ENCODE data around the gene MSI2.

Gene MSI2

DNA sequence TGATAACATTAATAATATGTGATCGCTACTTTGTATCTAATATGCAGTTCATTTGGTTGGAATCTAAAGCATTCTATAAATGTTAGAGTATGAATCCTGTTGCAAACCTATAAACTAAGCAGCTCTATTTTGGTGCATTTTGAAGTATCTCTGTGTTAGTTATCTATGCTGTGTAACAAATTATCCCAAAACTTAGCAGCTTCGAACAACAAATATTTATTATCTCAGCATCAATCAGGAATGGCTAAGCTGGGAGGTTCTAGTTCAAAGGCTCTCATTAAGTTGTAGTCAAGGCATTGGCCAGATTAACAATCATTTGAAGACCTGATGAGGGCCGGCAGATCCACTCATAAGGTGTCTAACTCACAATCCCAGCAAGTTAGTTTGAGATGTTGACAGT, 10.1 kb upstream of the MSI2 start:
- no peak for DNase-seq (ENCODE audit: low spot score)

DNA sequence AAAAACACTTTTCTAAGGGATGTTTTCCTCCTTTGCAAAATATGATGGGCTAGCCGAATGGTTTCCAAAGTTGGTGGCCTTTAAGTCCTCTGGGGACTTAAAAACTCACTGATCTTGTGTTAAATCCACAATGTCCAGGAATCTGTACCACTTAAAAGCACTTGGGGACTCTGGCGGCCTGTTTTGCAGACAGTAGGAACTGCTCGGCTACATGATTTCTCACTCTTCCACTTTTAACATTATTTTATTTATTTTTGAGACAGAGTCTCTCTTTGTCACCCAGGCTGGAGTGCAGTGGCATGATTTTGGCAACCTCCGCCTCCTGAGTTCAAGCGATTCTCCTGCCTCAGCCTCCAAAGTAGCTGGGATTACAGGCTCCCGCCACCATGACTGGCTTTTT, 9.1 kb upstream of the MSI2 start:
- no peak for DNase-seq (ENCODE audit: low spot score)

DNA sequence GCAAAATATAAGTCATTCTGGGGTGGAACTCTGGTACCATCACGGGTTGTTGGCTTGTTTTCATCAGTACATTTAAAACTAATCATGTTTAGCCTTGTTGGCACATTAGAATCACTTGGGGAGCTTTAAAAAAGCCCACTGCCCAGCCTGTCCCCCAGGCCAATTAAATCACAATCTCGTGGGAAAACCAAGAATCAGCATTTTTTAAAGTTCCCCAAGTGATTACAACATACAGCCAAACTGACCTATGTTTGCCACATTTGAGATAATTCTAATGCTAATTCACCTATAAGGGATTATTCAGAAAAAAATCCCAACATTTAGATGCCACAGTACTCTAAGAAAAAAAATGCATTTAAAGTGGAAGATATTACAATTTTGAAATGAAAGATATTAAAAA, 8.4 kb upstream of the MSI2 start:
- DNase-seq (ENCODE audit: low spot score): no peak

DNA sequence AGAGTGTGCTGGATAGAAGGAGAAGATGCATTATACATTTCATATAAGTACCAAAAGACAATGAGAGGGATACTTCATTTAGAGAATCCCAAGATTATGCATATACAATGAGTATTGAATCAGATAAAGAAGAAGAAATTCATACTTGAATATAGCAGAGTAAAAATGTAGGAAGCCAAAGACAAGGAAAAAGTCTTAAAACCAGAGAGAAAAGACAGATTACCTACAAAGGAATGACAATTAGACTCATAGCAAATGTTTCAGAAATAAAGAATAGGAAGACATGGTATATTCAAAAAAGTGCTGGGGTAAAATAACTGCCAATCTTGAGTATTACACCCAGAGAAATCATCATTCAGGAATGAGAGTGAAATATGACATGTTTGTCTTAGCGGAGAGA, 6.8 kb upstream of the MSI2 start:
- no peak for DNase-seq (ENCODE audit: low spot score)

DNA sequence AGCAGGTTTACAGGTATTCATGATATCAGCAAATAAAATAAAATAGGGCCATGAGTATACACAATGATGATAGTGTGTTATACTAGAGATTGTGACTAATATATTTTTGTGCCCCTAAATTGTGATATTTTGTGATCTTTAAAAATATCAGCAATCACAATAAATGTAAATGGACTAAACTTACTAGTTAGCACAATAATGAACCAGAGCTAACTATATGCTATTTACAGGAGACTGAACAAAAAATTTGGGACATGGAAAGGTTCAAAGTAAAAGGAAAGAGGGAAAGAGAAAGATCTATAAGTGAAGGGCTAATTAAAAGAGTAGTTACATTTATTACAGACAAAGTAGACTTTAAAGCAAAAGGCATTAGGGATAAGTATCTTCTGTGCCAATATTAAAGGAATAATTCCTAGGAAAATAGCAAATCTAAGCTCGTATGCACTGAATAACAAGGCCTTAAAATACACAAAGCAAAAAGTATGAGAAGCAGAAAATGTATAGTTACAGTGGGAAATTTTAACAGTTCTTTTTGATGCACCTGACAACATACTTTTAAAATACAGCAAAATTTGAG, 5.0 kb upstream of the MSI2 start:
- no peak for DNase-seq (ENCODE audit: low spot score)

DNA sequence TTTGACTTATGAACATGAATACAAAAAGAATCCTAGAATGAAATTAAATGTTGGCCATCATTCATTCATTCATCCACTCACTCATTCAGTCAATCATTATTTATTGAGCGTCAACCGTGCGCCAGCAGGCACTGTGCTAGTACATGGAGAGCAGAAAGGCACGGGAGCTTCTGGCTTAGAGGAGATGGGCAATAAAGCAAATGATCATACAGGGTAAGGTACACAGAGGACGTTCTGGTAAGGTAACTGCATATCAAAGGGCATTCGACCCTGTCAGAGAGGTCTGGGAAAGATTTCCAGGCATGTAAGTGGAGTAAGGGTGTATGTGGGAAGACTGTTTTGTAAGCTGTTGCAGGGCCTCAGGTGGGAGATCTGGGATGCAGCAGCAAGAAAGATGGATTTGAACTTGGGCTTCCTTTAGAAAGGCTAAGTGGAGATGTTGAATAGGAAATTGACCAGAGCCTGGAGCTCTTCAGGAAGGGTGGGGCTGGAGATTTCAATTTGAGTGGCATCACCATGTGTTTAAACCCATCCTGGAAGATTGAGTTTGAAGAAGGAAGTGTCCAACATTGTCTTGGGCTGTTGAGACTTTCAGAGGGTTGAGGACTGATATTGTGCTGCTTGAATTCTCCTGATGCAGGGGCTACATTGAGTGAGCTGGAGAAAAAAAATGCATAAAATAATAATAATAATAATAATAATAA, 2.8 kb upstream of the MSI2 start:
- no peak for DNase-seq (ENCODE audit: low spot score)

DNA sequence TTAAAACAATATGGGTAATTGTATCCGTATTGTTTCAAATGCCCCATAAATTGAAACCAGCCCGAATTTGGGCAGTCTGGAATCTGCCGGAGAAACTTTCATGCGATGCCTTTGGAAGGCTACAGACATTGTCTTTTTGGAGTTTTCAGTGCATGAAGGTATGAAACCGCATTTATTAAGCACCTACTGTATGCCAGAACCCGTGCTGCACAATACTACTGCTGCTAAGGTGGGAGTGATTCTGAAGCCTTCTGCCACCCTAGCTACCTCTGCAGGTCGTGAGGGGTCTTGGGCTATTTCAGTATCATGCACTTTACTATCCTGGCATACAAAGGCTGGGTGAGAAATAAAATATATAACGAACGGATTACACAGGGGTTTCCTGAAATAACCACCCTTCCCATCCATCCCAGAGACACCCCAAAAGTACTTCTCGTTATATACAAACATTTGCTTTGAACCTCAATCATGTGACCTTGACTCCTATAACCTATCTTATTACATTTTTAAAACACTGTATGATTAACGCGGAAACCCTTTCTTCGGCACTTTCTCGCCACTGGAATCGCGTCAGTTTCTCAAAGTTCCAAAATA, 1.0 kb upstream of the MSI2 start:
- no peak for DNase-seq (ENCODE audit: low spot score)

DNA sequence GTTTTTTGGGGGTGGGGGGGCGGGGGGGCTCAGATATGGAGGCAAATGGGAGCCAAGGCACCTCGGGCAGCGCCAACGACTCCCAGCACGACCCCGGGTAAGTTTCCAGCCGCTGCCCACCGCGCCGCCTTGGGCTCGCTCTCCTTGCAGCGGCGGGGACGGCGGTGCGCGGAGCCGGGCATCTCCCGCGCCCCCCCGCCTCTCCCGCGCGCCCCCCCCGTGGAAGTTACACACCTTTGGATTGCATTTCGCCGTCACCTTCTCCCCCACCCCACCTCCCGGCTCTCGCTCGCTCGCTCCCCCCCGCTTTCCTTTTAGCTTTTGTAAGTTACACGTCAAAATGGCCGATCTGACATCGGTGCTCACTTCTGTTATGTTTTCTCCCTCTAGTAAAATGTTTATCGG, 387 bp downstream of the MSI2 start:
- no peak for DNase-seq (ENCODE audit: low spot score)

DNA sequence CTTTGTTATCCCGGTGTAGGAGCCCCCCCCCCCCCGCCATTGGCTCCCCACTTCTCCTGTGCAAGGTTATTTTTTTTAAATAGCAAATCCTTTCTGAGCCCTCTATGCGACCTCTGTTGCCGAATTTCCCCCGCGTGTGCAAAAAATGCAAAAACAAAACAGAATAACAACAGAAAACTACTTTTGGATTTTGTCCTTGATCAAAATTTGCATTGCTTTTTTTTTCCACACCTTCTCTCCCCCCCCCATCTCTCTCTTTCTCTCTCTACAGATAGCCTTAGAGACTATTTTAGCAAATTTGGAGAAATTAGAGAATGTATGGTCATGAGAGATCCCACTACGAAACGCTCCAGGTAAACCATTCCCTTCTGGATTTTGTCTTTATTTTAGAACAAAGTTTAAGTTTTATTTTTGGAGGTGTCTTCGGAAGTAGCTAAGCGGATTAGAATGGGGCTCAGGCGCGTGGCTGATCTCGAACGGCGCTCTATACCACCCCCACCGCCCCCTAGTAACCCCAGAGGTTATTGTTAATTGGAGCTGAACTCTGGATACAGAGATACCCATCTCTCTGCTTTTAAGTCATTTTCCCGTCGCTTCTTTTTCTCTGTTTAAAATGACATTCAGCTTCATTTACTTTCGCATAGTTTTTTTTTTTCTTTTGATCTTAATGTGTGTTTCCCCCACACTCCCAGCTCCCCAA, 1.0 kb downstream of the MSI2 start:
- no peak for DNase-seq (ENCODE audit: low spot score)

DNA sequence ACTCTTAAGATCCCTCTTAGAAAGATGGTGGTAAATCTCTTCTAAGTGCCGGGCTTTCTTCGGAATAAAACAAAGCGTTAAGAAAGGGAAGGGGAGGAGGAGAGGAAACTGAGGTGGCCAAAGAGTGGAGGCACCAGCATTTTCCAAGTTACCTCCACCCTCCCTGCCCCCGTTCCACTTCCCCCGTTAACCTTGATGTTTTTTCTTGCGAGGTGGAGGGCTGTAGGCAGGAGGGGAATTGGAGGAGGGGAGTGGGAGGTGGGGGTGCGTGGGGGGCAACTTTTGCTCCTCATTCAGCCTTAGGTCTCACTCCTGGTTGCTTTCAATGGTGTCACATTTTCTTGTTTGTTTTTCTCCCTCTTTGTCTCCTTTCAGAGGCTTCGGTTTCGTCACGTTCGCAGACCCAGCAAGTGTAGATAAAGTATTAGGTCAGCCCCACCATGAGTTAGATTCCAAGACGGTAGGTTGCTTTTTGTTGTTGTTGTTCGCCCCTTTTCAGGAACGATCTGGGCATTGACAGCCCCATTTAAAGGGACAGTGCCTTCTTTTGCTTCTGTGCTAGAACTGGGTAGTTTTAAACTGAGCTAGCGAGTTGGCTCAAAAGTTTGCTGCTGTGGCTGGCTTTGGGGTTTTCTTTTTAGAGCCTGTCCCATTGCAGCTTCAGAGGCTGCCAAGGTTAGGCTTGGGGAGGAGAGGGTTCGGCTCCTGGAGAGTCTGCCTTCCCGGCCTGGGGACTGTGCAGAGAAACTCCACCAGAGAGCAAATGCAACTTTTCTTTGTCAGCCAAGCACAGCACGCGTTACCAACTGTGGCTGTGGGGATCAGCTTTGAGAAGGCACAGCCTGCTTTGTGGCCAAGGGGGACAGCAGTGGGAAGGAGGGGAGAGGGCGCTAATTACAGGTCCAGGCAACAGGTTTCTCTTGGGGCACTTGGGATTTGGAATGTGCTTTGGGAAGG, 1.9 kb downstream of the MSI2 start:
- no peak for DNase-seq (ENCODE audit: low spot score)

DNA sequence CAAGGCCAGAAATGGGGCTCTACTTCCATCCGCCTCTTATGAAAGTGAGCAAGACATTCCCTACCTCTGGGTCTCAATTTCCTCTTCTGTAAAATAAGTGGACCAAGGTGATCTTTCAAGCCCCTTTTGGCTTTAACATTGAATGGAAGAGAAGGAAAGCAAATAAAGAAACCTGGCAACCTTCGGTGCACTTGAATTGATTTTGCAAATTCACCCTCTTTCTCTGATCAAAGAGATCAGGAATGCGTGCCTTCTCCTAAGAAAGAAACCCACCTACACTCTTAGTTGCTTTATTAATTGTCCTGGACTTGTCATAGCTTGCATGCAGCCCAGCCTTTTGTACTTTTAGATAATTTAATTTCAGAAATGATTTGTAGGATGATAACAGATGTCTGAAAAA, 3.0 kb downstream of the MSI2 start:
- no peak for DNase-seq (ENCODE audit: low spot score)

DNA sequence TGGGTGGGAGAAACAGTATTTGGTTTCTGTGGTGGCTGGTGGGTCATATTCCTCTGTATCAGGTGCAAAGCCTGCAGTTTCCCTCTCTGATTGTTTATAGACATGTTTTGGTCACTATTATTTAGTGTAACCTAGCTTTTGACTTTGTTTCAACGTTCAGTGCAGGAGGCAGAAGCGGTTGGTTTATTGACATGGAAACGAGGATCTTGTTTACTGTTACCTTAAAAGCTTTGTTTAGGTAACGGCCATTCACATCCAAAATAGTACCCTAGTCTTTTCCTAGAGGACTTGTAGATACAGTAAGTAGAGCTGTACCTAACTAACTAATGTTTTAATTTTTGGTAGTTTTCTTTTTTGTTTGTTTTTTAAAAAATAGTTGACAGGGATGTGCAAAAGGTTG, 3.5 kb downstream of the MSI2 start:
- no peak for DNase-seq (ENCODE audit: low spot score)

DNA sequence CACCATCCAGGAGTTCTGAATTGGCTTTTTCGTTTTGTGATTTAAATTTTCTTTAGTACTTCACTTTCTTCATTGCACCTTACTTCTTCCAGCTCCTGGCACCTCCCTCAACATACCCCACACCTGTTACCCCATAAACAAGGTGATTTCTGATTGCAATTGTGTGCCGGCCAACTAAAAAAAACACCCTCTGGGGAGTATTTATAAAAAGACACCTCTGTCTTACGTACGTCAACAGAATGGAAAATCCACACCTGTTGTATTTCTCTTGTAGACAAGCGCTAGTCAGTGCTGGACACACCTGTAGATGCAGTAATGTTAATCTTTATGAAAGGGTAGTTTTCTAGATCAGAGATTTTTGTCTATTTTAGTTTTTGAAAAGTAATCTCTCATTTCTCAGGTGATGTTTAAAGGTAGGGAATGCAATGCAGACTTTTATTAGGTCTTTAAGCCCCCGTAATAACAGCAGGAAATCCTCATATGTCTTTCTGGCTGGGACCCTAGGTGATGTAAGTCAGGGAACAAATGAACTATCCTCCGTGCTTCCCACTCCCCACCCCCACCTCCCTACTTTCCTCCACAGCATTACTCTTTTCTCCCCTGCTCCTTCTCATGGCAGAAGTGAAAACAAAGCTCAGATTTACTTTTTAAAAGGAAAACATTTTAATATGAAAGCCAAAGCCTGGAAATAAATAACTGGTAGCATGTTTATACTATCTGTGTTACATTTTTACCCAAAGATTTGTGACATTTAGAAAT, 4.2 kb downstream of the MSI2 start:
- no peak for DNase-seq (ENCODE audit: low spot score)

DNA sequence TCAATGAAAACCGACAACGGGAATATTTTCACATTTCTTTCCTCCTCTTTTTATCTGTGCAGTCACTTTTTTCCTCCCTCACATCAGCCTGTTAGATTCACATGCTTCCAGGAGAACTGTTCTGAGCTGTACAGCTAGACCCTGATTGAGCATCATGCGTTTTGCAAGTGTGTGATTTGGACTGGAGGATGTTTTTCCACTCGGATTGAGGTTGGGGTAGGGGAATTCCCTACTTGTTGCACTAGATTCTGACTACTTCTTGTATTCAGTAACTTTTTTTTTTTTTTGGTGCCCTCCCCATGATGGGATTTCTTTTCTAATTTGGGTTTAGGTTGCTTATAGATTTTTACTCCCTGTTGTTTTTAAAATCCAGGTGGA, 4.8 kb downstream of the MSI2 start:
- no peak for DNase-seq (ENCODE audit: low spot score)

DNA sequence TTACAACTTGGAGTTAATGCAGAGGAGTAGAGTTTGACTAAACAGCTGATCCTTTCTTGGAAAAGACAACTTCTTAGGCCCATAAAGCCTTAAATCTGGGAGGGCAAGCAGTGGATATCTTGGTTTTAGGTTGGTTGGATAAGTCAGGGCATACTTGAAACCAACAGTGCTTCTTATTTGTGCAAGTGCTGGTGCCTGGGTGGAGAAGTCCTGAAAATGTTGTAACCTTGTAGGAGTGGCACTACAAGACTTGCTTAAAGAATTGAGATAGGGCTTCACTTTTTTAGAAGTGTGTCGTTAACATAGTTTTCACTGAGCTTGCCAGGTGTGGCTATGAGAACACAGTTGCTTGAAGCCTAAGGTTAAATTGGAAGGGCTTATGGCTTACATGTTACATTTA, 6.2 kb downstream of the MSI2 start:
- DNase-seq (ENCODE audit: low spot score): no peak

DNA sequence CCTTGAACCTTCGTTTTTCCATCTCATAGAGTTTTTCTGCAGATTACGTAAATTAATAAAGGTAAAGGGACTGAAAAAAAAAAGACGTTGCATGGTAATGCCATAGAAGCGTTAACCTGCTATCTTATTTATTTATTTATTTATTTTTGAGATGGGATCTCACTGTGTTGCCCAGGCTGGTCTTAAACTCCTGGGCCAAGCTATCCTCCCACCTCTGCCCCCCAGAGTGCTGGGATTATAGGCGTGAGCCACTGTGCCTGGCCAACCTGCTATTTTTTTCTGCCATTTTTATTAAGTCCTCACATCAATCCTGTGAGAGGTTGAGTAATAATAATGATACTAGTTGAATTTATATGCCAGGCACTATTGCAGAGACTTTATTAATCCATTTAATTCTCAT, 7.9 kb downstream of the MSI2 start:
- DNase-seq (ENCODE audit: low spot score): no peak

DNA sequence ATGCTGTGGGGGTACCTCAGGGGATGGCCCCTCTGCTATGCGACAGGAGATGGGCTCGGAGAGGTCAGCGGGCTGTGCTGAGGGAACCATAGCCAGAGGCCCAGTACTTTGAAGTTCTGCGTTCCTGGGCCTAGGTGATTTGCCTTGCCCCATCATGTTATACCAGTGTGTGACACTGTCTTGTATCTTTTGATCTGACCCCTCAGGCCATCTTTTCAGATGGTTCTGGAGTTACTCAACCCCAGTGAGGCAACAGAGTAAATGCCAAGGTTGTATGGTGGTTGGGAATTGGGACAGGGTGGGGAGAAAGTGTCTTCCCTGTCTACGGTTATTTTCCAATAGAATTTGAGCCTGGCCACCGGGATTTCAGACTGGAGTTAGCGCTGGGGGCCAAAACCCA, 8.5 kb downstream of the MSI2 start:
- DNase-seq (ENCODE audit: low spot score): no peak

DNA sequence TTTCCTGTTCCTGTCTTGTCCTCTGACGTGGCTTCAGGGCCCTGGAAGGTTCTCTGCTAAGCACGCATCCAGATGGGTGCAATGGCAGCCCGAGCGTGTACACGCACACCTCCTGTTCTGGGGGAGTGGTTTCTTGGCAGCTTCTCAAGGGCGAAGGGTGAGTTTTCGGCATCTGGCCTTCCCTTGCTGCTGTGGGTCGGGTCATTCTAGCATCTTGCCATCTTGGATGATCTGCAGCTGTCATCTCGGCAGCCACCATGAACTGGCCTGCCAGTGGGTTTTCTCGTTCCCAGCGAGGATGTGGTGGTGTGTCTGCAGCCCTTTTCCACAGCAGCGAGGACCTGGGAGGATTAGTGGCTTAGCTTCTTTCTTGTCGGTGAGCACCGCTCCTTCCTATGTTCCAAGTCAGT, 10.6 kb downstream of the MSI2 start:
- DNase-seq (ENCODE audit: low spot score): no peak

DNA sequence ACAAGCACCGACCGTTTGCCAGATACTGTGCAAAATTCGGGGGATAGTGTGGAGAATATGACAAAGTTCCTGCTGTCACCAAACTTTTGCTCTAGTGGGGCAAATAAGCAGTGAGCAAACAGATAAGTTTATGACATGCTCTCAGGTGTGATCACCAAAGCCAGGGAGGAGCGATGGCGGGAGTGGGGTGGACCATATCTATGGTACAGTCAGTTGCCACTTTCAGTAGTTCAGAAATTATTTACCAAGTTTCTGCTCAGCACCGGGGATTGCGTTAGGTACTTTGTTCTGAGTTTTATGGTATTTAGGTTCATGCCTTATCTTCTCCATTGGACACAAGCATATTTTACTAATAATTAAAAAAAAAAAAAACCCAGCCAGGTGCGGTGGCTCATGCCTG, 11.9 kb downstream of the MSI2 start:
- no peak for DNase-seq (ENCODE audit: low spot score)

DNA sequence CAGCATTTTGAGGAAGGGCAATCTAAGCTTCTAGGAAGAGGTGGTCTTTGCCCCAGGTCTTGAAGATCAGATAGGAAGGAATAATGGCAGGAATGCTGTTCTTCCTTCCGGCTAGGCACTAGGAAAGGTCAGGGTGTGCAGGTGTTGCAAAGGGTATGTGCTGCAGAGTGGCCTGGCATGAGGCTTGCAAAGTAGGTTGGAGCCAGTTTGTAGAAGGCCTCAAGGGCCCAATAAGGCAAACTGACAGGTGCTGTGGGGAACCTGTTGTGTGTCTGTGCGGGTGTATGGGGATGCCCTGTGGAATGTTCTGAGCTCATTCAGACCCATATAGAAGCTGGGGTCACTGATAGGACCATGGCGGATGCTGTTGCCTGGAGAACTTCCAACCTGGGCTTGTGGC, 12.7 kb downstream of the MSI2 start:
- DNase-seq (ENCODE audit: low spot score): no peak

DNA sequence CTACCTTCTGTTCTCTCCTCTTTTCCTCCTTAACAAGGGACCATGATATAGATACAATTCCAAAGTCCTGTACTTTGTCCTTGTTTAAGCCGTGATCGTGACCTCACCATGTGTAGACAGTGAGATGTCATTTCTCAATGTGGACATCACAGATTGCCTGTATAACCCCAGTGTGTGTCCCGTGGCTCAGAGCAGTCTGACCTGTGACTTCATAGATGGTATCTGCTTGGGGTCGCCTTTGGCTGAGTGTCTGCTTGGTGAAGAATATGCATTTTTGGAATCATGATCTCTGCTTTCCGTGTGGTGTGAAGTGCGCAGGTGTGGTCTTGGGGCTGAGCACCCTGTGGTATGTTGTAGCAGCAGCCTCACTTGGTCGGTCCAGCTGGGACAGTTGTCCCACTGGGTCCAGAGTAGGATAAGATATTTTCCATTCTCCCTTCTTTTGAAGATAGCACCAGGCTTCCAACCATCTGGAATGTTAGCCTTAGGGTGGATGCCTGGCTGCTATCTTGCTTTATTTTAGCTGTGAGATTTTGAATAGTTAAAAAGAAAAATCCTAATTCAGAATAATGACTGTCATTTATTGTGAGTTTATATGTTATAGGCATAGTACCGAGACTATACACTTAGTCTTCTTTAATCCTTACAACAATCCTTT, 13.4 kb downstream of the MSI2 start:
- no peak for DNase-seq (ENCODE audit: low spot score)

All from AG08396 (cell line).